HG03045 (cell line): ENCODE measurements around the gene SCN4B.

Experiments
- ATAC-seq: cut with Tn5 transposase; IDR thresholded peaks from one replicate; pipeline ENCODE4 v1.9.1; 2021; ENCODE audit warnings: mild to moderate bottlenecking, moderate library complexity; ENCODE audit not compliant: unreplicated experiment

The SCN4B gene

GRCh38 chr11:118105657-118106305, 46.8 kb downstream of the SCN4B start:
- no peak for ATAC-seq

- ATAC-seq: no peak
Measured at GRCh38 chr11:118104491-118104890, 48.1 kb downstream of the SCN4B start.

- no peak for ATAC-seq
Measured at GRCh38 chr11:118102721-118103261, 49.8 kb downstream of the SCN4B start.

GRCh38 chr11:118100691-118101232, 51.9 kb downstream of the SCN4B start:
- no peak for ATAC-seq

- no peak for ATAC-seq
Measured at GRCh38 chr11:118099838-118100556, 52.6 kb downstream of the SCN4B start.

- ATAC-seq: no peak
Measured at GRCh38 chr11:118098996-118099837, 53.4 kb downstream of the SCN4B start.

GRCh38 chr11:118095967-118096367, 56.7 kb downstream of the SCN4B start:
- ATAC-seq: no peak

GRCh38 chr11:118095493-118095892, 57.1 kb downstream of the SCN4B start:
- ATAC-seq: no peak

GRCh38 chr11:118092907-118093571, 59.6 kb downstream of the SCN4B start:
- ATAC-seq: no peak

- no peak for ATAC-seq
Measured at GRCh38 chr11:118091690-118092089, 60.9 kb downstream of the SCN4B start.

- ATAC-seq: no peak
Measured at GRCh38 chr11:118090545-118091162, 62.0 kb downstream of the SCN4B start.

GRCh38 chr11:118088531-118088930, 64.1 kb downstream of the SCN4B start:
- ATAC-seq: no peak

- no peak for ATAC-seq
Measured at GRCh38 chr11:118087931-118088330, 64.7 kb downstream of the SCN4B start.

GRCh38 chr11:118086913-118087768, 65.5 kb downstream of the SCN4B start, which contains the start of gene SMIM35:
Gene SMIM35 (minus strand): TSS chr11:118086963. CDS start chr11:118086757, 206 bp downstream.
- no peak for ATAC-seq

GRCh38 chr11:118084656-118085055, 68.0 kb downstream of the SCN4B start:
- ATAC-seq: no peak

- ATAC-seq: no peak
Measured at GRCh38 chr11:118084247-118084646, 68.4 kb downstream of the SCN4B start.
